Prostate gland (tissue), 2 donors: ENCODE data around the gene STPG3. TPM values are rescaled to one million over a fixed set of nuclear protein-coding genes. Genes with fewer than 3 reads are reported as not detected.

Experiments used
- DNase-seq: peaks from one replicate; pipeline ENCODE4 v3.0.0-alpha.2; 2019; ENCODE audit warnings: low spot score
- H3K27ac ChIP-seq, 2 donors: fragments of 200-600 bp; sonication (generic); 2 replicates each; pipeline ENCODE4 v1.5.1; 2017 to 2019
- H3K27me3 ChIP-seq: fragments of 200-600 bp; sonication (generic); replicated peaks from 2 replicates; pipeline ENCODE4 v1.5.1; 2019; ENCODE audit not compliant: insufficient read depth
- H3K36me3 ChIP-seq, 2 donors: fragments of 200-600 bp; sonication (generic); 1 replicate in 1 of 2; 2 replicates in 1 of 2; pipeline versions ENCODE4 v1.5.1 to v1.8.1; 2017 to 2019
- H3K4me1 ChIP-seq: fragments of 200-600 bp; sonication (generic); replicated peaks from 2 replicates; pipeline ENCODE4 v1.5.1; 2019
- H3K4me3 ChIP-seq, 2 donors: fragments of 200-600 bp; sonication (generic); 2 replicates each; pipeline ENCODE4 v1.5.1; 2017 to 2019
- H3K9me3 ChIP-seq: fragments of 200-600 bp; sonication (generic); 2 replicates; pipeline ENCODE4 v1.5.1; 2017
- CTCF ChIP-seq, 4 experiments: fragments of 200-600 bp in 2 of 4; fragments of 450-650 bp in 2 of 4; sonication (generic) in 2 of 4; IDR thresholded peaks; 1 replicate in 3 of 4; 2 replicates in 1 of 4; pipeline ENCODE4 v1.5.1; 2016 to 2019; ENCODE audit warnings: antibody characterized with exemption in 4 of 4, mild to moderate bottlenecking in 2 of 4, moderate library complexity in 2 of 4
- POLR2A ChIP-seq: fragments of 450-650 bp; IDR thresholded peaks from one replicate; pipeline ENCODE4 v1.6.1; 2016; ENCODE audit warnings: antibody characterized with exemption, mild to moderate bottlenecking
- POLR2AphosphoS5 ChIP-seq: sonication (generic); formaldehyde crosslinking; IDR thresholded peaks from one replicate; pipeline ENCODE4 v1.6.1; 2017; ENCODE audit warnings: antibody characterized with exemption
- WGBS: methylation state at CpG from one replicate; pipeline ENCODE4 v1.1.5; 2018; 5-methylcytosine and 5-hydroxymethylcytosine counted together
- intact Hi-C: fragments of 100-400 bp; cut with DNase I; formaldehyde crosslinking; loops from one replicate; pipeline ENCODE4 v1.14.2; 2022
- total RNA-seq, 2 donors: library from RNA; depleted of rRNA; stranded (reverse); fragments of >200 nt; gene quantifications; one replicate each; pipeline ENCODE4 v1.1.0, GENCODE V29; 2016

STPG3 gene
- total RNA-seq, 2 donors from 2014 or later, result 4.2 TPM; not detected in 1

- TF ChIP-seq POLR2A, result no peak
- no peak for TF ChIP-seq POLR2AphosphoS5
- TF ChIP-seq CTCF (IDR thresholded peaks at IDR 0.05), result no peak
- Histone ChIP-seq H3K4me1 (peaks cover 2% of the 10 kb centered on the region), H3K4me3 (no peak overlapping the region), H3K27ac (no peak overlapping the region), H3K36me3 (peaks cover 0 to 8% of the 10 kb centered on the region in 2 donors), H3K27me3 (no peaks in the 10 kb centered on the region), H3K9me3 (no peaks in the 10 kb centered on the region)
- WGBS, result 69% methylated on average over 6 of the region's 6 CpGs
- intact Hi-C loops, result no loop called here
- no peak for DNase-seq
These were observed 3.2 kb upstream of the STPG3 start for GRCh38 chr9:137247916-137248175.

- TF ChIP-seq POLR2A (no peak), POLR2AphosphoS5 (no peak), CTCF (IDR thresholded peaks at IDR 0.05) (no peak)
- no peaks in the 10 kb centered on the region for H3K9me3 ChIP-seq
- H3K4me3 ChIP-seq, result no peak overlapping the region
- no peaks in the 10 kb centered on the region for H3K27me3 ChIP-seq
- intact Hi-C loops, result no loop called here
- H3K27ac ChIP-seq, result no peak overlapping the region
- DNase-seq, result no peak
- WGBS, result 60% methylated on average over 18 of the region's 18 CpGs
- H3K4me1 ChIP-seq, result no peaks in the 10 kb centered on the region
- H3K36me3 ChIP-seq, result no peaks in the 10 kb centered on the region
These were observed 525 bp upstream of the STPG3 start for GRCh38 chr9:137250329-137251193.

GRCh38 chr9:137251490-137252268, 593 bp downstream of the STPG3 start:
- DNase-seq, result no peak
- 90% methylated on average over 22 of the region's 22 CpGs for WGBS
- intact Hi-C loops, result no loop called here
- Histone ChIP-seq H3K36me3 (no peaks in the 10 kb centered on the region), H3K27me3 (no peaks in the 10 kb centered on the region), H3K4me3 (no peak overlapping the region), H3K9me3 (no peaks in the 10 kb centered on the region), H3K4me1 (peaks cover 9% of the 10 kb centered on the region), H3K27ac (no peak overlapping the region)
- TF ChIP-seq CTCF (IDR thresholded peaks at IDR 0.05) (no peak), POLR2AphosphoS5 (no peak), POLR2A (no peak)

- no peaks in the 10 kb centered on the region for H3K36me3 ChIP-seq
- intact Hi-C loops, result no loop called here
- H3K4me1 ChIP-seq, result peaks cover 12% of the 10 kb centered on the region
- WGBS, result 83% methylated on average over 35 of the region's 35 CpGs
- TF ChIP-seq POLR2A, result no peak
- no peak for TF ChIP-seq CTCF (IDR thresholded peaks at IDR 0.05)
- no peak for TF ChIP-seq POLR2AphosphoS5
- H3K27ac ChIP-seq, result no peak overlapping the region
- H3K4me3 ChIP-seq, result no peak overlapping the region
- no peak for DNase-seq
- no peaks in the 10 kb centered on the region for H3K27me3 ChIP-seq
- no peaks in the 10 kb centered on the region for H3K9me3 ChIP-seq
These were observed 1.7 kb downstream of the STPG3 start for GRCh38 chr9:137252555-137253506.
